HEK293T (cell line): ENCODE data around the gene HSPA12A.

ENCODE experiments used
- CTCF ChIA-PET: fragments of 350-600 bp; formaldehyde crosslinking; extraction: SDS; loops from one replicate; lab custom pipeline; 2021; ENCODE audit warnings: antibody characterized with exemption, inconsistent platforms; lab: Yijun Ruan, JAX
- POLR2A ChIA-PET: fragments of 350-600 bp; formaldehyde crosslinking; extraction: SDS; loops from one replicate; lab custom pipeline; 2020; ENCODE audit warnings: antibody characterized with exemption, inconsistent platforms; lab: Yijun Ruan, JAX
- DNase-seq: peaks from one replicate; pipeline ENCODE4 v3.0.0; 2012; ENCODE audit warnings: mixed read lengths; ENCODE audit errors: extremely low spot score
- ARNT ChIP-seq: fragments of 450-650 bp; IDR thresholded peaks from 2 replicates; pipeline ENCODE4 v1.6.1; 2017; ENCODE audit warnings: mild to moderate bottlenecking
- BHLHE40 ChIP-seq: fragments of 450-650 bp; IDR thresholded peaks from 2 replicates; pipeline ENCODE4 v1.6.1; 2016; ENCODE audit warnings: mild to moderate bottlenecking, moderate library complexity, borderline replicate concordance
- CTBP1 ChIP-seq: fragments of 450-650 bp; IDR thresholded peaks from 2 replicates; pipeline ENCODE4 v1.6.1; 2016; ENCODE audit warnings: borderline replicate concordance
- ELF4 ChIP-seq: fragments of 450-650 bp; IDR thresholded peaks from 2 replicates; pipeline ENCODE4 v1.6.1; 2017; ENCODE audit warnings: antibody characterized with exemption
- FOXA1 ChIP-seq: fragments of 450-650 bp; IDR thresholded peaks from 2 replicates; pipeline ENCODE4 v1.6.1; 2016; ENCODE audit warnings: mild to moderate bottlenecking
- FOXK2 ChIP-seq: fragments of 450-650 bp; IDR thresholded peaks from 2 replicates; pipeline ENCODE4 v1.6.1; 2016; ENCODE audit warnings: mild to moderate bottlenecking
- FOXM1 ChIP-seq: fragments of 450-650 bp; IDR thresholded peaks from 2 replicates; pipeline ENCODE4 v1.6.1; 2017; ENCODE audit warnings: mild to moderate bottlenecking, borderline replicate concordance
- HDGF ChIP-seq: fragments of 450-650 bp; IDR thresholded peaks from 2 replicates; pipeline ENCODE4 v1.6.1; 2017; ENCODE audit warnings: antibody characterized with exemption, borderline replicate concordance
- L3MBTL2 ChIP-seq: fragments of 450-650 bp; conservative IDR thresholded peaks from 2 replicates; pipeline ENCODE4 v1.6.1; 2016; ENCODE audit warnings: mild to moderate bottlenecking
- LEF1 ChIP-seq: fragments of 450-650 bp; IDR thresholded peaks from 2 replicates; pipeline ENCODE4 v1.6.1; 2017; ENCODE audit warnings: mild to moderate bottlenecking, borderline replicate concordance
- SP1 ChIP-seq: fragments of 450-650 bp; IDR thresholded peaks from 2 replicates; pipeline ENCODE4 v1.6.1; 2017
- SUZ12 ChIP-seq: fragments of 450-650 bp; IDR thresholded peaks from 2 replicates; pipeline ENCODE4 v1.6.1; 2016; ENCODE audit warnings: mild to moderate bottlenecking
- TARDBP ChIP-seq: fragments of 450-650 bp; IDR thresholded peaks from 2 replicates; pipeline ENCODE4 v1.6.1; 2016
- ZNF384 ChIP-seq: fragments of 450-650 bp; IDR thresholded peaks from 2 replicates; pipeline ENCODE4 v1.6.1; 2016
- TF ChIP-seq, protein P1 (sequence below): fragments of 450-650 bp; IDR thresholded peaks from 2 replicates; pipeline ENCODE4 v1.6.1; 2016

Gene HSPA12A, protein sequence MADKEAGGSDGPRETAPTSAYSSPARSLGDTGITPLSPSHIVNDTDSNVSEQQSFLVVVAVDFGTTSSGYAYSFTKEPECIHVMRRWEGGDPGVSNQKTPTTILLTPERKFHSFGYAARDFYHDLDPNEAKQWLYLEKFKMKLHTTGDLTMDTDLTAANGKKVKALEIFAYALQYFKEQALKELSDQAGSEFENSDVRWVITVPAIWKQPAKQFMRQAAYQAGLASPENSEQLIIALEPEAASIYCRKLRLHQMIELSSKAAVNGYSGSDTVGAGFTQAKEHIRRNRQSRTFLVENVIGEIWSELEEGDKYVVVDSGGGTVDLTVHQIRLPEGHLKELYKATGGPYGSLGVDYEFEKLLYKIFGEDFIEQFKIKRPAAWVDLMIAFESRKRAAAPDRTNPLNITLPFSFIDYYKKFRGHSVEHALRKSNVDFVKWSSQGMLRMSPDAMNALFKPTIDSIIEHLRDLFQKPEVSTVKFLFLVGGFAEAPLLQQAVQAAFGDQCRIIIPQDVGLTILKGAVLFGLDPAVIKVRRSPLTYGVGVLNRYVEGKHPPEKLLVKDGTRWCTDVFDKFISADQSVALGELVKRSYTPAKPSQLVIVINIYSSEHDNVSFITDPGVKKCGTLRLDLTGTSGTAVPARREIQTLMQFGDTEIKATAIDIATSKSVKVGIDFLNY

DNA sequence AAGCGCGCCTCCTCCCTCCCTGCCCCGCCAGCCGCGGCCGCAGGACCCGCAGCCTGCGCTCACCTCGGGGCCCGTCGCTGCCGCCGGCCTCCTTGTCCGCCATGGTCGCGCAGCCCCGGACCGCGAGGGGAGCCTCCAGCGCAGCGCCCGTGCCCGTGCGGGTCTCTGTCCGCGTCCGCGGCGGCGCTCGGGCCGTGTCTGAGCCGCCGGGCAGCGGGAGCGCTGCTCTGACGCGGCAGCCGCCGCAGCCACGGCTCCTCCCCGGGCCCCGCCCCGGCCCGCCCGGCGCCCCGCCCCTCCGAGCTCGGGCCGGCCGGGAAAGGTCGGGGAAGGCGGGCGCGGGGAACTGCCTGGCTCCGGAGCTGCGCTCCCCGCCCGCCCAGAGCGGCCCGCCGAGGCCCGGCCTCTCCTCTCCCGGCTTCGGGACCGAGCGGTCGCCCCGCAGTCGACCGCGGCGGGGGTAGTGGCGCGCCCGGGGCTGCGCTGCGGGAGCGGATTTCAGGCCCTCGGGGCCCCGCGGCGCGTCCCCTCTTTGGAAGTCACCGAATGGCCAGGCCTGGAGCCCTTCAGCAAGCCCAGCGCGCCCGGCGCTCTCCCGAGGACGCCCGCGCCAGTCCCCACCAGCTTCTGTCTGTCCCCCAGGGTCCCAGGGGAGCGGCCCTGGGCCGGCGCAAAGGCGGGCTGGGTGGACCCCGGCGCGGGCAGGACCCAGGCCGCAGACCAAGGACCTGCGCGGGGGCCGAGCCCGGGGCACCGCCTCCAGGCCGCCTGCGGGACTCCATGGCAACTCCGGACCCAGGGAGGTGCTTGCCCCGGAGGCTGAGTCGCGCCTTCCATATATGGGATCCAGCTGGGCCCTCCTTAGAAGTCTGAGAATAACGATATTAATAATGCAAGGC lies at the start of gene HSPA12A:
Gene HSPA12A (minus strand): TSS at position 200 of the 899 bp plus-strand sequence. CDS start 97 bp downstream, at position 103.
- CTCF ChIA-PET: interaction anchor here (0.8 to 0.9 kb wide), 3 partner anchors 42 to 45 kb away, joined by 3 read pairs; no protein-coding TSS in a partner anchor
- peak; percentile 94 for DNase-seq
- POLR2A ChIA-PET: interaction anchor here (1.0 to 1.3 kb wide), 5 partner anchors 18 to 56 kb away, joined by 3 to 4 read pairs (median 3); no protein-coding TSS in a partner anchor
- TF ChIP-seq ELF4: no peak
- TF ChIP-seq FOXA1: no peak
- TF ChIP-seq BHLHE40: no peak
- no peak for TF ChIP-seq CTBP1
- TF ChIP-seq LEF1: no peak
- no peak for TF ChIP-seq L3MBTL2
- TF ChIP-seq, protein P1, sequence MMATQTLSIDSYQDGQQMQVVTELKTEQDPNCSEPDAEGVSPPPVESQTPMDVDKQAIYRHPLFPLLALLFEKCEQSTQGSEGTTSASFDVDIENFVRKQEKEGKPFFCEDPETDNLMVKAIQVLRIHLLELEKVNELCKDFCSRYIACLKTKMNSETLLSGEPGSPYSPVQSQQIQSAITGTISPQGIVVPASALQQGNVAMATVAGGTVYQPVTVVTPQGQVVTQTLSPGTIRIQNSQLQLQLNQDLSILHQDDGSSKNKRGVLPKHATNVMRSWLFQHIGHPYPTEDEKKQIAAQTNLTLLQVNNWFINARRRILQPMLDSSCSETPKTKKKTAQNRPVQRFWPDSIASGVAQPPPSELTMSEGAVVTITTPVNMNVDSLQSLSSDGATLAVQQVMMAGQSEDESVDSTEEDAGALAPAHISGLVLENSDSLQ: no peak
- no peak for TF ChIP-seq FOXM1
- TF ChIP-seq FOXK2: no peak
- TF ChIP-seq ARNT: no peak
- TF ChIP-seq SUZ12: no peak

DNA sequence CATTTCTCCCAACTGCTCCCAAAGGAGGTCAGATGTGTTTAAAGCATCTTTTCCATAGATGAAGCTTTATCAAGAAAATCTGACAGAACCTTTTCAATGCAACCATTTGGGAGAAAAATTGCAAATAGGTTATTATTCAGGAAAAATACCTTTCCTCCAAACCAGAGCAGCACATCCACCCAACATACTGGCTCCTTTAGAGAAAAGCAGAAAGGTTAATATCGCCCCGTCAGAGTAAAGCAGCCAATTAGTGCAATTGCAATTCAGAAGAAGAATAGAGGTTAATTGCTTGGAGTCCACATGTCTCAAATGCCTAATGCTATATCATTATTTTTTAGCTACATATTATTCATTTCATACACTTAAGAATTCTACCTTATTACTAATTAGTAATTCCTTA lies 48.9 kb upstream of the HSPA12A start:
- DNase-seq: no peak
- no peak for TF ChIP-seq SP1
- TF ChIP-seq TARDBP: no peak
- ChIA-PET POLR2A (no interaction called here), CTCF (no interaction called here)

DNA sequence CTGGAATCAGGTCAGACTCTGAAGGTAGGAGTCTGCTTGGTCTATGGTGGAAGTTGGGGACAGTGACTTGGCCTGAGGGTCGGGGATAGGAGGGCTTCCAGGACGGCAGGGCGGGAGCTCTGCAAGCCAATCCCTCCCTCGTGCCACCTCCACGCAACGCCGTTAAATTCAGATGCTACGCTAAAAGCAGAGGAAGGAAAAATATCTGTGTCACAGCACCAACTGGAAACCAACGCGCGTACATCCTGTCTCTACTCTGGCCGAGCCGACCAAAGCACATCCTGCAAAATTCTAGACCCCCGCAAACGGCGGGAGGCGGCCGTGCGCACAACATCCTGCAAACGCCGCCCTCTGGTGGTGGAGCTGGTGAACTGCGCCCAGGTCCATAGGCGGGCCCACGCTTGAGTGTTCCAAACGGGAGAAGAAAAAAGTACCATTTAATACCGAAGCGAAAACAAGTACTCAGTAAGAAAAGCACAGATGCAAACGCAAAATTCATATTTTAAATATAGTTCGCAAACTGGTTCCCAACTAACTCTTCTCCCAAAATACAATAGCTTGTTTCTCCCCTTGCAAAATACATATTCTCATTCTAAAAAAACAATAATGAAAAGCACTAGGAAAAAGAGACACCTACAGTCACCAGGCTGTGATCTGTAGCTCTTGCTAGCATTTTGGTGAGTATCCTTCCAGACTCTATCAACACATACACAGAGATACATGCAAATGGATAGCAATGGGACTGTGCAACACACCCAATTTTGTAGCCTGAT lies 45.7 kb upstream of the HSPA12A start:
- TF ChIP-seq LEF1 (no peak), FOXA1 (no peak), L3MBTL2 (peak; percentile 65)
- TF ChIP-seq, protein P1: no peak
- peak; percentile 87 for DNase-seq
- ChIA-PET CTCF (interaction anchor here (0.6 to 2.9 kb wide), 20 partner anchors 9 to 870 kb away, joined by 3 to 24 read pairs (median 5); no protein-coding TSS in a partner anchor), POLR2A (interaction anchor here (1.5 kb wide), 1 partner anchor 160 kb away, joined by 4 read pairs; no protein-coding TSS in a partner anchor)

DNA sequence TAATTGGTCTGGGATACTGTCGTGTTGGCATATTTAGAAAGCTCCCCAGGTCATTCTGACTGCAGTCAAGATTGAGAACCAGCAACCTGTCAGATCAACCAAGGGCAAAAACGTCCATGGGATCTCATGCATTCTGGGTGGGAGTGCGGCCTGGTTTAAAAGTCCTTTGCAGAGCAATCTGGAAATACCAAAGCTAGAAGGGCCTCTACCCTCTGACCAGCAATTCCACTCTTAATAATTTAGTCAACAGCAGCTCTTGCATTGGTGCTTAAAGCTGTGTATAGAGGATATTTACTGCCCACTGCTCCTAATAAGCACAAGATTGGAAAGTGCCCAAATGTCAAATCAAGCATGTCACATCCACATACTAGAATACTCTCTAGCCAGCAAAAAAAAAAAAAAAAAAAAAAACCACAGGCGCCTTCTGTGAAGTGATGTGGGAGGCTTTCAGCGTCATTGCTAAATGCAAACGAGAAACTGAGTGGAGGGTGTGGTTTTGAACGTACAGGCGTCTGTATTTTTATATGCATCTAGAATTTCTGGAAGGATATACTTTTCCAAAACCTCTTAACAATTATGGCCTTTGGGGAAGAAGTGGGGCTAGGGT lies 44.8 kb upstream of the HSPA12A start:
- CTCF ChIA-PET: interaction anchor here (0.6 to 2.9 kb wide), 13 partner anchors 8 to 869 kb away, joined by 3 to 24 read pairs (median 6); no protein-coding TSS in a partner anchor
- DNase-seq: no peak
- POLR2A ChIA-PET: no interaction called here
- no peak for TF ChIP-seq ARNT
- no peak for TF ChIP-seq FOXA1
- TF ChIP-seq BHLHE40: no peak
- TF ChIP-seq, protein P1: no peak
- TF ChIP-seq SP1: no peak
- no peak for TF ChIP-seq ZNF384
- TF ChIP-seq CTBP1: no peak
- TF ChIP-seq L3MBTL2: no peak
- no peak for TF ChIP-seq FOXM1
- TF ChIP-seq LEF1: no peak
- TF ChIP-seq SUZ12: no peak
- no peak for TF ChIP-seq HDGF
- no peak for TF ChIP-seq TARDBP

DNA sequence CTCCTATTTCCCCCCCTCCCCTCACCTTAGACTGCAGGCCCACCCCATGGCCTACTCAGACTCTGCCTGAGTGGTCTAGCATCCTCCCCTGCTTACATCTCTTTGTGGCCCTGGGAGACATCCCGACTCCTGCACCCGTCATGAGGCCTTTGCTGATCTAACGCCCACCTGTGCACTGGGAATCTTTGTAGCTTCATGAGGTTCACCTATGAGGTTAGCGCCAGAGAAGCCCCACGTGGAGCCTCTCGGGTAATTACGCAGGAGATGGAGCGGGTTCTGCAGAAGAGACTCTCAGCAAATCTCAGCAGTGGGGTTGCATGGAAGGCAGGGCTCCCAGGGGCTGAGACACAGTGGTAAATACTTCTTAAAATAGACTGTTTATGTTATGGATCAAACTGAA lies 43.5 kb upstream of the HSPA12A start:
- POLR2A ChIA-PET: no interaction called here
- no peak for DNase-seq
- CTCF ChIA-PET: interaction anchor here (1.0 kb wide), 1 partner anchor 43 kb away, joined by 3 read pairs; no protein-coding TSS in a partner anchor
- TF ChIP-seq ELF4: no peak
- TF ChIP-seq CTBP1: no peak
- no peak for TF ChIP-seq FOXK2
- TF ChIP-seq TARDBP: no peak
